Chondrocyte (in vitro differentiated cells): ENCODE data around the gene SYNE1. TPM values are rescaled to one million over a fixed set of nuclear protein-coding genes. Genes with fewer than 3 reads are reported as not detected.
"Not testable (repeated sequence)": the region's sequence is repeated elsewhere in the genome, so short reads cannot be mapped to it uniquely, and the experiment has no call there.

Experiments
- DNase-seq: peaks from one replicate; pipeline ENCODE4 v3.0.0; 2021; ENCODE audit warnings: mixed read lengths, low spot score
- H3K27ac Mint-ChIP-seq: one replicate; pipeline ENCODE4 v1.8.0; 2021; ENCODE audit warnings: mild to moderate bottlenecking, moderate library complexity, mixed read lengths; ENCODE audit not compliant: unreplicated experiment
- H3K27me3 Mint-ChIP-seq: 2 replicates; pipeline ENCODE4 v1.8.0; 2021; ENCODE audit warnings: low read depth, mixed read lengths
- H3K36me3 Mint-ChIP-seq: 2 replicates; pipeline ENCODE4 v1.8.0; 2021; ENCODE audit warnings: low read depth, mixed read lengths
- H3K4me1 Mint-ChIP-seq: 2 replicates; pipeline ENCODE4 v1.8.0; 2021; ENCODE audit warnings: low read depth, mild to moderate bottlenecking, mixed read lengths
- H3K4me3 Mint-ChIP-seq: one replicate; pipeline ENCODE4 v1.8.0; 2021; ENCODE audit warnings: mild to moderate bottlenecking, moderate library complexity, mixed read lengths; ENCODE audit not compliant: unreplicated experiment
- H3K9me3 Mint-ChIP-seq: 2 replicates; pipeline ENCODE4 v1.8.0; 2021; ENCODE audit warnings: low read depth, mixed read lengths
- total RNA-seq: library from RNA; stranded (reverse); gene quantifications from 3 replicates; pipeline ENCODE4 v1.2.1, GENCODE V29; 2021
- TF ChIP-seq, protein P1 (sequence below): fragments of 200-600 bp; sonication (generic); IDR thresholded peaks from 2 replicates; pipeline ENCODE4 v1.5.0; 2021; ENCODE audit warnings: antibody characterized with exemption, mild to moderate bottlenecking, moderate library complexity

The SYNE1 gene
- total RNA-seq, 1 donor from 2014 or later: 151 TPM

DNA sequence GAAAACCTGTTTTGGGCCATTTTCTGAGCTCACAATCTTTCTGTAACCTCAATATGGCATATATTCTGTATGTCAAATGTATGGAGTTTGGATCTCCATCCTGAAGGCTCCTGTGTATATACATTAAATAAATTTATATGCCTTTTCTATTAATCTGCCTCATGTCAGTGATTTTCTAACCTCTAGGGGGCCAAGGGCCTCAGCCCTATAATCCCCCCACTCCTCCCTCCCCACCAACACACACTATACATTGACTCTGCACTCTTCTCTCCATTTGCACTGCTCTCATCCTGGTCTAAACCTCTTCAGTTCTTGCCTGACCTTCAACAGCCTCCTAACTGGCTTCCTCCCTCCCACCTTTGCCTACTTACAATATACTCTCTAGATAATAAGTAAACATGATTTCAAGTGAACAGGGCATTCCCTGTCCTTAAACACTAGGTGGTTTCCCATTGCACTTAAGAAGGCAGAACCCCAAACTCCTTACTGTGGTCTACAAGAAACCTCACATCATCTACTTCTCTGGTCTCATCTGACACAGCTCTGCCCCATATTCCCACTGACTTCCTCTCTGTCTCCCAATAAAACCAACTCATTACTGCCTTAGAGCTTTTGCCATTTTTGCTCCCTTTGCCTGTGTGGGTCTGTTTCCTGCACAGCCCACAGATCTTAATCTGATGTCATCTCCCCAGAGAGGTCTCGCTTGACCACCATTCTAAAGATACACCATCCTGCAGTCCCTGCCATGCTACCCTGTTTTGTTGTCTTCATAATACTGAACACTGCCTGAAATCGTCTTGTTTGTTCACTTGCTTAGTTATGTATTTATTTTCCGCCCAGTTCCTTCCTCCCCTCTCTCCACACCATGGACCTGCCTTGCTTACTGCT, 213.7 kb downstream of the SYNE1 start:
- TF ChIP-seq, protein P1, sequence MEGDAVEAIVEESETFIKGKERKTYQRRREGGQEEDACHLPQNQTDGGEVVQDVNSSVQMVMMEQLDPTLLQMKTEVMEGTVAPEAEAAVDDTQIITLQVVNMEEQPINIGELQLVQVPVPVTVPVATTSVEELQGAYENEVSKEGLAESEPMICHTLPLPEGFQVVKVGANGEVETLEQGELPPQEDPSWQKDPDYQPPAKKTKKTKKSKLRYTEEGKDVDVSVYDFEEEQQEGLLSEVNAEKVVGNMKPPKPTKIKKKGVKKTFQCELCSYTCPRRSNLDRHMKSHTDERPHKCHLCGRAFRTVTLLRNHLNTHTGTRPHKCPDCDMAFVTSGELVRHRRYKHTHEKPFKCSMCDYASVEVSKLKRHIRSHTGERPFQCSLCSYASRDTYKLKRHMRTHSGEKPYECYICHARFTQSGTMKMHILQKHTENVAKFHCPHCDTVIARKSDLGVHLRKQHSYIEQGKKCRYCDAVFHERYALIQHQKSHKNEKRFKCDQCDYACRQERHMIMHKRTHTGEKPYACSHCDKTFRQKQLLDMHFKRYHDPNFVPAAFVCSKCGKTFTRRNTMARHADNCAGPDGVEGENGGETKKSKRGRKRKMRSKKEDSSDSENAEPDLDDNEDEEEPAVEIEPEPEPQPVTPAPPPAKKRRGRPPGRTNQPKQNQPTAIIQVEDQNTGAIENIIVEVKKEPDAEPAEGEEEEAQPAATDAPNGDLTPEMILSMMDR: no peak
- no peak overlapping the region for H3K4me3 Mint-ChIP-seq
- H3K27me3 Mint-ChIP-seq: peaks cover 22% of the 10 kb centered on the region
- H3K4me1 Mint-ChIP-seq: peaks cover 4% of the 10 kb centered on the region
- DNase-seq: no peak
- no peaks in the 10 kb centered on the region for H3K9me3 Mint-ChIP-seq
- H3K27ac Mint-ChIP-seq: no peak overlapping the region
- H3K36me3 Mint-ChIP-seq: no peaks in the 10 kb centered on the region

- not testable (repeated sequence) for H3K36me3 Mint-ChIP-seq, H3K27ac Mint-ChIP-seq, DNase-seq, H3K4me1 Mint-ChIP-seq, H3K9me3 Mint-ChIP-seq, H3K4me3 Mint-ChIP-seq
- peaks cover 18% of the 10 kb centered on the region for H3K27me3 Mint-ChIP-seq
These were observed 215.7 kb downstream of the SYNE1 start for GRCh38 chr6:152421496-152421895.

- Mint-ChIP-seq H3K4me3 (no peak overlapping the region), H3K27me3 (peaks cover 14% of the 10 kb centered on the region), H3K9me3 (no peaks in the 10 kb centered on the region), H3K36me3 (no peaks in the 10 kb centered on the region), H3K27ac (no peak overlapping the region), H3K4me1 (no peaks in the 10 kb centered on the region)
- no peak for DNase-seq
- TF ChIP-seq, protein P1: no peak
These were observed 216.5 kb downstream of the SYNE1 start for GRCh38 chr6:152420696-152421095.

GRCh38 chr6:152418551-152418950, 218.6 kb downstream of the SYNE1 start:
- H3K27ac Mint-ChIP-seq: no peak overlapping the region
- no peaks in the 10 kb centered on the region for H3K9me3 Mint-ChIP-seq
- no peaks in the 10 kb centered on the region for H3K36me3 Mint-ChIP-seq
- DNase-seq: no peak
- no peak overlapping the region for H3K4me3 Mint-ChIP-seq
- TF ChIP-seq, protein P1: no peak
- peaks cover 8% of the 10 kb centered on the region for H3K27me3 Mint-ChIP-seq
- H3K4me1 Mint-ChIP-seq: no peaks in the 10 kb centered on the region

- Mint-ChIP-seq H3K27me3 (peaks cover 5% of the 10 kb centered on the region), H3K9me3 (no peaks in the 10 kb centered on the region), H3K36me3 (no peaks in the 10 kb centered on the region), H3K4me1 (no peaks in the 10 kb centered on the region), H3K4me3 (no peak overlapping the region), H3K27ac (no peak overlapping the region)
- TF ChIP-seq, protein P1: no peak
- DNase-seq: no peak
These were observed 220.5 kb downstream of the SYNE1 start for GRCh38 chr6:152416652-152417051.
